H54 (cell line): Measurements from ENCODE around the gene PTPRG.

ENCODE experiments used
- DNase-seq: peaks from one replicate; pipeline ENCODE4 v3.0.0; 2011; ENCODE audit warnings: low spot score, mixed read lengths; ENCODE audit not compliant: insufficient read length
- FAIRE-seq: peaks from 3 replicates; lab custom pipeline; 2011; peaks lifted over from hg19 to GRCh38; lab: Jason Lieb, UNC
- POLR2A ChIP-seq: IDR thresholded peaks from 2 replicates; pipeline ENCODE4 v1.6.1; 2011; ENCODE audit warnings: low read depth, mild to moderate bottlenecking, low read length

Gene PTPRG

DNA sequence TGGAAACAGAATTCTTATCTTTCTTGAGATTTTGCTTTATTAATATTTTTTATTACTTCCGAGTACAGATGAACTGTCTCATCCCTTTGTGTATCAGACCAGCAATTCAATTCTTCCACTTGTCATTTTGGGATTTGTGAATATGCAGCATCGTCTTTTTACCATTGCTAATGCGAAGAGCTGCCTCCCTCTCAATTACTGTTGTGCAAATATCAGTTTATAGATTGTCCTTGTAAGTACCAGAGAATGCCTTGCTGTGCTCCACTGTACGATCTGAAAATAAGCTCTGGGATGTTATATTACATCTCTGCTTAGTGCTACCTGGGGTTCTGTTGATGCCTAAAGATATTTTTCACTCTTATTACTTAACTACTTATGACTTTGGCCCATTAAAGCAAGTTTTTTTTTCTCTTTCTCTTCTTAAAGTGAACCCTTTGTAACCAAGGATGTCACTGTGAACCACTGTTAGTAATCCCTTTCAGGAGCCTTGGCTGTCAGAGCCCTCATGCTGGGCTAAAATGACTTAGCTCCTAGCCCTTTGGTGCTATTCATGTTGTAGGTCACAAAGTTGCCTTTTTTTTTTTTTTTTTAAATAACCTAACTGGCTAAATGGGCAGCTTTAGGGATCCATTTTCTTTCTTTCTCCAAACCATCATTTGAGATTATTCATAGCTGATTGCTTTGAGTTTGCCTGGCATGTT lies 429.1 kb downstream of the PTPRG start:
- FAIRE-seq = peak; percentile 6
- TF ChIP-seq POLR2A = no peak
- no peak for DNase-seq

DNA sequence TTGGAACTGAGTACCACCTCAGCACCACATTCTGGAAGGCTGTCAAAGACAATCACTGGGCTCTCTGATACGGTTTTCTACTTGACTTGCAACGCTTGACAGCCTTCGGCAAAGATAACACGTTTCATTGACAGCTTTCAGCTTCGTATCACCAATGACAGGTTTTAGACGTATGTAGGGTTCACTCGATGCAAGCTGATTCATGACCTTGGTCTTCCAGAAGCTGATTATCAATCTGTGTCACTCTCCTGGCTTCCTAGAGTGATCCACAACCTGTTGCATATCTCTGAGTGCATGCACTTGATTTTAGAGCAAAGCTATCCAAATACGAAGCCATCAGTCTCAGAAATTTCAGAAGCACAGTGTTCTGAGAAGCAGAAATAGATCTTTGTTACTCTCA lies 430.3 kb downstream of the PTPRG start:
- TF ChIP-seq POLR2A = no peak
- DNase-seq = no peak
- FAIRE-seq = no peak

DNA sequence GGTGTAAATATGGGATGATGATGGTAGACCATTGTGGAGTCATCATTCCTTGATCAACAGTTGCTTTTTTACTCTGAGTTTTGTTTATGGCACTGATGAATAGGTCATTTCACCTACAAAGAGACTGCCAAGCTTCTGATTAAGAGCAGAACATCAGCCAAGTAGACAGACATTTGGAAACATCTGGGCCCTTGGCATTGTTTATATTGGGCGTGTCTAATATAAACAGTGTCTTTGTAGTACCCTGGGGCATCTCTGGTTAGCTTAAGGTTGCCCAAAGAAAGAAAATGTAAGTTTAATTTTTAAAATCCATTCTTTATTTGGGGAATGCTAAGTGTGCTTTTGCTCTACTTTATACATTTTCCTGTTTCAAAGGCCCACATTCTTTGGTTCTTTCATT lies 435.0 kb downstream of the PTPRG start:
- no peak for TF ChIP-seq POLR2A
- DNase-seq (no peak), FAIRE-seq (no peak)

DNA sequence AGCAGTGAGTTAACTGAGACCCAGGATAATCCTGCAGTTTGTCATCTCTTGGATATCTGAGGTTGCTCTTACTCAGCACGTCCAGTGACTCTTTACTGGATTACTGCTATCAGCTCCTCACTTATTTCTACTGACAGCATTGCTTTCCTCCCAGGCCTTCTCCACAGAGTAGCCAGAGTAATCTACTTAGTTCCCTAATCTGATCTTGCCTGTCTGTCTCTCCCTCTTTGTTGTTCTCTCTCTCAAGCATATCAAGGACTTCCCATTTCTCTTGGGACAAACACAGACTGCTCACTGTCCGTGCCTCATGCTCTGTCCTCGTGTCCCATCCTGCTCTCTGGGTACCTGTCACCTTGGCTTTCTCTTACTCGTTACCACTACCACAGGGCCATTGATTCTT lies 435.7 kb downstream of the PTPRG start:
- DNase-seq (no peak), FAIRE-seq (no peak)
- no peak for TF ChIP-seq POLR2A

DNA sequence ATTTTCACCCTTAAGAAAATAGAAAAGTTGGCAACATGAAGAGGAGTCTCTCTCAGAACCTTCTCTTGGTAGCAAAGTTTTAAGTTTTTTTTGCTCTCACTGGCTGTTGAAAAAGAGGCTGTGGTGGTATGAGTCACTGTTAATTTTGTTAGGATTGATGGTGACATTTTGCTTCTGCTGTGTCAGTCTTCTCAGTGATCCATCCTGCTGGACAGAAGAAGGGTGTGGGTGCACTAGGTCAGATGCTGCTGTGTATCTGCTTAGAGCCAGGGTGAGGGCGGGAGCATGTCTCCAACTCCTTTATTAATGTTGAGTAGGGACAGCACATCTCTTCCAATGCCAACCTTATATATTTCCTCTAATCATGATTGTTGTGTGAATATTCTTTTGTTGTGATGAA lies 442.5 kb downstream of the PTPRG start:
- no peak for FAIRE-seq
- no peak for DNase-seq
- TF ChIP-seq POLR2A = no peak

DNA sequence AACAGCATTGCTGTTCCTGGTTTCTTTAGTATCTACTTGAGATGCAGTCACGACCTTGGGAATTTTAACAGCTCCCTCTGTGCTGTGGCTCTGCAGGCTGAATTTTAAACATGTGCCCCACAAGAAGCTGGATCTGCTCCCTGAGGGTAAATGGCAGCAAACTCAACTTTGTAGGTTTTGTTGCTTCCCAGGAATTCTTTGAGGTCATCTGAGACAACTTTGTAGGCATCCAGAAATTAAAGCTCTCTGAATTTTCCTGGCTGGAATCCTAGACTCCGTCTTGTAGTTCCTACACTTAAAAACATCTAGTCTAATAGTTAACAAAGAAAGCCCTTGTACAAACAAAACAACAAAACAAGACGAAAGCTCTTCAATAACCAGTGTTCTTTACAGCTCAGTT lies 445.7 kb downstream of the PTPRG start:
- DNase-seq (no peak), FAIRE-seq (no peak)
- no peak for TF ChIP-seq POLR2A

DNA sequence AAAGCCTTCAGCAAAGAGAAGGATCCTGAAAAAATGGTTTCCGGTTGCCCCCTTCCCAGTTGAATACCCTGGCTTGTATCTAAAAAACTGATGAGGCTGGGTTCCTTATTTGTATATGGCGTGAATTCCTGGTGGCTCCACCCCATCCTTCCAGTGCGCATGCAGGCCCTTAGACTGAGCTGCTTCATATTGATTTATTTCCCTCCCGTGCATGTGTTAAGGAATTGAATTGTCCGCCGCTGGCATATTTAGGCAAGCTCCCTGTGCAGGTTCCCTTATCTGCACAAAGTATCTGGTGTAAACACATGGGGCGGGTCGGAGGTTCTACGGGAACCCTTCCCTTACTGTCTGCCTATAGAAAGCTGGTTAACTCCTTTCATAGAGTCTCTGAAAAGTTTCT lies 449.6 kb downstream of the PTPRG start:
- DNase-seq = no peak
- FAIRE-seq = no peak
- no peak for TF ChIP-seq POLR2A

DNA sequence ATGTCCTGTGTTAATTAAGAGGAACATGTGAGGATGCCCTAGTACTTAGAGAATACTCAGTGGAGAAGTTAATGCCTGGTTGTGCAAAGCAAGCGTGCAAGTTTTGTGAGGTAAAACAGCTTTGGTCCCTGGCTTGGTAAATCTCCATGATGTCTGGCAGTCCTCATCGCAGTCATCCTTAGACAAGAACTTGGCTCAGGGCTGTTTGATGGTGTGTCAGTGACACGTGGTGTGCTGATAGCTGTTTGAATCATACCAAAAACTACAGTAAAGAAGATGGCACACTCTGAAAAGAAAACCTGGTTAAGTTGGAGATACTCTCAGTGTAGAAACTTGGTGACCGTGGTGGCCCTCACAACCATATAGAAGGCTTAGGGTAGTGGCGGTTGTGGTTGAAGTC lies 450.3 kb downstream of the PTPRG start:
- TF ChIP-seq POLR2A = no peak
- FAIRE-seq (no peak), DNase-seq (no peak)

DNA sequence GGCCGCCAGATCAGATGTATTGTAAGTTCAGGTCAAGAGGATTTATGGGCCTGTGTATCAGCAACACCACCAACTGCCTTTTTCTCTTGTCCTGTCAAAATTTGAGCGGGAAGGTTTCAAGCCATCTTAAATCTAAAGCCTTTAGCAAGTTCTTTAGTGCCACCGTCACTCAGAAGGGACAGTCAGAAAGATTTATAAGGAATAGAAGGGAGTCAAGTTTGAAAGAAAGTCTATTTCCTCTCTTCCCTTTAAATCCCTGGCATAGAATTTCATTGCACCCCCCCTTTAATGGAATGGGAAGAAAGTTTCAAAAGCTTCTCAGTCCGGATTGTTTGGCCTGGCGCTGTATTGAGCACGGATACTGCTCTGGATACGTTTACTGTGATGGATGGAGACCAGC lies 452.6 kb downstream of the PTPRG start:
- FAIRE-seq (no peak), DNase-seq (no peak)
- no peak for TF ChIP-seq POLR2A

DNA sequence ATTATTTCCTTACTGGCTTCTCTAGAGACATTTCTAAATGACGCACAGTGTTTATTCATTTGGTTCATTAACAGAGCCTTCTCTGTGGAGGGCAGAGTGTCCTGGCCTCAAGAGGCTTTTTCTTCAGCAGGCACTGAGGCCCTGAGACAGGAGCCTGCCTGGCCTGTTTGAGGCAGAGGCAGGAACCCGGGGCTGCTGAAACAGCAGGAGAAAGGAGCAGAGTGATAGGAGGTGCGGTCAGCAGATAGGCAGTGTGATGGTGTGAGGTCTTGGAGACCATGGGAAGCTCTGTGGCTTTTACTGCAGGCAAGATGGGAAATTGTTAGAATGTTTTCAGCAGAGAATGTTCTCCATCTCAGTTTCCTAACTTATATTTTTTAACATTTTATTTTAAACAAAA lies 453.7 kb downstream of the PTPRG start:
- no peak for TF ChIP-seq POLR2A
- DNase-seq (no peak), FAIRE-seq (no peak)

DNA sequence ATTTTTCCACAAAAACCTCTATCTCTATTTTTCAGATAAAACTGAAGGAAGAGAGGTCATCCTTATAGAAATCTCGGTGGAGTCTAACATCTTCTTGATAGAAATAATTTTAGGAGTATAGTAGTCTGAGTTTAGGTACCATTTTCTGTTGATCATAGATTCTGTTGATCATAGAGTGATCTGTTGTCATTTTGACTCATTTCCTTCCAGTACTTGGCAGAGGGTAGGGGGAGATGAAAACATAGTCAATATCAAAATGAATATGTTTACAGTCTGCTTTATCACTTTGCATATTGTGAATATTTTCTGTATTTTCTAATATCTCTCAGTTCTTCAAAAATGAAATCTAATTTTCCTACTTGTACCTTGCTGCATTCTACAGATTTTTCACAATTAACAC lies 458.5 kb downstream of the PTPRG start:
- DNase-seq (no peak), FAIRE-seq (peak; percentile 27)
- TF ChIP-seq POLR2A = no peak

DNA sequence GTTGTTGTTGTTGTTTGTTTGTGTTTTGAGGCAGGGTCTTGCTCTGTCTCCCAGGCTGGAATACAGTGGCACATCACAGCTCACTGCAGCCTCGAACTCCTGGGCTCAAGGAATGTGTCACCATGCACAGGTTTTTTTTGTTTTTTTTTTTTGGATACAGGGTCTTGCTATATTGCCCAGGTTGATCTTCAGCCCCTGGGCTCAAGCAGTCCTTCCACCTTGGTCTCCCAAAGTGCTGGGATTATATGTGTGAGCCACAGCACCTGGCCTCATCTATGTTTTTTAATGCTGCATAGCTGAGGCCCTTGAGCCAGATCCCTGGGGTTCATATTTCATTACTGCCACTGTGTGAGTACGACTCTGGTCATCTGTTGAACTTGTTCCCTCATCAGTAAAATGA lies 459.3 kb downstream of the PTPRG start:
- FAIRE-seq (no peak), DNase-seq (no peak)
- TF ChIP-seq POLR2A = no peak

DNA sequence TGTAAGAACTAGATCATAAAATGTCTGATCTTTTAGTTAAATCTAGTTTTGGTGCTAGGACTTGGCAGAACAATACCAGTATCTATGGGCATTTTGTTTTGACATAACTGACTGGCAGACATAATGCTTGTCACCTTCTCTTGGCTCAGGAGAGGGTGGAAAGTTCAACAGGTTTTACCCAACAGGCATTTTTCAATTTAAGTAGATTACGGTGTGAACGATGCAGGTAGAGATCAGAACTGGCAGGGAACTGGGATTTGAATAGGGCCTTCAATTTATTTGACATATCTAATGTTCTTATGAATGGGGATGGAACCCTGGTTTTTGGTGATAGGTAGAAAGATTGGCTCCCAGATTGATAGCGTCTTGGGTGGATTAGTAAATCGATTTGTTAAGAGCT lies 460.9 kb downstream of the PTPRG start:
- DNase-seq (no peak), FAIRE-seq (no peak)
- no peak for TF ChIP-seq POLR2A

DNA sequence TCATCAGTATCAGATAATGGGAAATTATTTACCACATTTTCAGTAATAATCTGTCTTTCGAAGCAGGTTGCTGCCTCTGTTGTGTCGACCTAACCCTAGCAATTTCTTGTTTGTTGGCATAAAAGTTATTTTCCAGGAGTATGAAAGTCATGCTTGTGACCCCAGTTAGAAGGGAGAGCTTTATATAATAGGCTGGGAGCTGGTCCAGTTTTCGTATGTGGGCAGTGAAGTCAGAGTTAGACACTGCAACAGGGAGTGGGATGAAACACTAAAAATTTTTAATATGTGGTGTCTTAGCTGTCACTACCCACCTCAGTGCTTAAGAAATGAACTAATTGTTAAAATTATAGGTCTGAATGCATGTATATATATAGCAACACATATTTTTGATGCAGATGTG lies 463.5 kb downstream of the PTPRG start:
- FAIRE-seq = no peak
- TF ChIP-seq POLR2A = no peak
- DNase-seq = no peak

DNA sequence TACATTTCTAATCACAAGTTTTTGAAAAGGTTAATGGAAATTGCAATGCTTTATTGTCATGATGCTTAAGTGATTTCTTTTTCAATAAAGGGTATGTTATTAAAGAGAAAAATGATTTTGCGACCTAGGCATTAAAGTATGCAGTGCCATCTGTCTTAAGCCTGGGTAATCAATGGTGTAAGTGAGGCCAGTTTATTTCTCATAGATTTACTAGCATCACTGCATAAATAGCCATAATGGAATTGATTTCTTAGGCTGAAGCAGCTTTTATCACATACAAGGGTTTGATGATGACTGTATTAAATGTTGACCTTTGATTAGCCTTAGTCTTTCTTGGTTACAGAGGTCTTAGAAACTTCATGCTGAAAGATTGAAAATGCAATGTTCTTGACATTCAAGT lies 464.5 kb downstream of the PTPRG start:
- no peak for TF ChIP-seq POLR2A
- no peak for DNase-seq
- FAIRE-seq = no peak
